Ascending aorta (tissue), 2 donors: ENCODE results near the gene PDXP. TPM values are rescaled to one million over a fixed set of nuclear protein-coding genes. Genes with fewer than 3 reads are reported as not detected.

Experiments
- DNase-seq, 2 donors: peaks; one replicate each; pipeline ENCODE4 v3.0.0-alpha.2; 2019; ENCODE audit warnings: low spot score in 2 of 2
- H3K27ac ChIP-seq, 2 donors: fragments of 200-600 bp; sonication (generic); one replicate each; pipeline ENCODE4 v1.5.1; 2016 to 2017; ENCODE audit warnings: mild to moderate bottlenecking in 1 of 2
- H3K27me3 ChIP-seq: fragments of 200-600 bp; sonication (generic); one replicate; pipeline ENCODE4 v1.5.1; 2017
- H3K36me3 ChIP-seq, 2 donors: fragments of 200-600 bp; sonication (generic); one replicate each; pipeline ENCODE4 v1.5.1; 2016
- H3K4me1 ChIP-seq, 2 donors: fragments of 200-600 bp; sonication (generic); one replicate each; pipeline ENCODE4 v1.5.1; 2016 to 2017; ENCODE audit warnings: mild to moderate bottlenecking in 1 of 2
- H3K4me3 ChIP-seq, 2 donors: fragments of 200-600 bp; sonication (generic); one replicate each; pipeline ENCODE4 v1.5.1; 2016 to 2017; ENCODE audit warnings: mild to moderate bottlenecking in 1 of 2
- H3K9me3 ChIP-seq, 2 donors: fragments of 200-600 bp; sonication (generic); one replicate each; pipeline ENCODE4 v1.5.1; 2016
- CTCF ChIP-seq, 3 experiments: fragments of 200-600 bp in 2 of 3; fragments of 450-650 bp in 1 of 3; sonication (generic) in 2 of 3; IDR thresholded peaks; one replicate each; pipeline ENCODE4 v1.5.1; 2016 to 2019; ENCODE audit warnings: antibody characterized with exemption in 3 of 3, mild to moderate bottlenecking in 1 of 3, moderate library complexity in 1 of 3
- intact Hi-C: fragments of 100-400 bp; cut with DNase I; formaldehyde crosslinking; loops from one replicate; pipeline ENCODE4 v1.15.1; 2023
- total RNA-seq: library from RNA; depleted of rRNA; stranded (reverse); fragments of >200 nt; gene quantifications from one replicate; pipeline ENCODE4 v1.1.0, GENCODE V29; 2016

Gene PDXP
- total RNA-seq, 1 donor from 2014 or later, result 10.6 TPM

DNA sequence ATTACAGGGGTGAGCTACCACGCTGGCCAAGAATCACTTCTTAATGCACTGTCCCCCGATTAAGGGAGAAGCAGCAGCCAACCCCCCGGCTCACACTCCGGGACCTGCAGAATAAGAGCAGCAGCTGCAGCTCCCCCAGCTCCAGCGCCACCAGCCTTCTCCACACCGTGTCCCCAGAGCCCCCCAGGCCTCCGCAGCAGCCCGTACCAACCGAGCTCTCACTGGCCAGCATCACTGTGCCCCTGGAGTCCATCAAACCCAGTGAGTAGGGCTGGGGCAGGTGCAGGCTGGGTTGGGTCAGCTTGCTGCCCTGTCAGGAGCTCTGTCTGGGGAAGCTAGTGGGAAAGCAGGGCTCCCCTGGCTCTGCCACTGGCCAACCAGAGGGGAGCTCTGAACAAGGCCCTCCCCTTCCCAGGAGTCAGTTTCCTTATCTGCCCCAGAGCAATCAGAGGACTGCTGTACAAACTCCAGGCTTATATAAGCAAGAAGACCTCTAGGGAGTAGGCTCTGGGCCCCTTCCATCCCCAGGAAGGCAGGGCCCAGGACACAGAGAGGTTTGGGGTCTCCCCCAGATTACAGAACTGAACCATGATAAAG, 27.6 kb upstream of the PDXP start:
- Histone ChIP-seq H3K9me3 (no peaks in the 10 kb centered on the region), H3K4me1 (peaks cover 15 to 36% of the 10 kb centered on the region in 2 donors), H3K4me3 (no peak overlapping the region), H3K36me3 (peaks cover 19 to 40% of the 10 kb centered on the region in 2 donors), H3K27ac (no peak overlapping the region), H3K27me3 (no peaks in the 10 kb centered on the region)
- no peak for TF ChIP-seq CTCF (IDR thresholded peaks at IDR 0.05)
- intact Hi-C loops, result no loop called here
- DNase-seq, result no peak

- H3K9me3 ChIP-seq, result no peaks in the 10 kb centered on the region
- intact Hi-C loops, result no loop called here
- no peak for TF ChIP-seq CTCF (IDR thresholded peaks at IDR 0.05)
- DNase-seq, result no peak
- no peak overlapping the region for H3K4me3 ChIP-seq
- peaks cover 15 to 29% of the 10 kb centered on the region in 2 donors for H3K4me1 ChIP-seq
- H3K27me3 ChIP-seq, result no peaks in the 10 kb centered on the region
- peaks cover 19 to 40% of the 10 kb centered on the region in 2 donors for H3K36me3 ChIP-seq
- no peak overlapping the region for H3K27ac ChIP-seq
Observed at GRCh38 chr22:37631448-37632173, 26.9 kb upstream of the PDXP start.

GRCh38 chr22:37632174-37633088, 26.1 kb upstream of the PDXP start:
- H3K4me1 ChIP-seq, result peaks cover 15 to 23% of the 10 kb centered on the region in 2 donors
- no peak for DNase-seq
- H3K27me3 ChIP-seq, result no peaks in the 10 kb centered on the region
- peaks cover 19 to 40% of the 10 kb centered on the region in 2 donors for H3K36me3 ChIP-seq
- TF ChIP-seq CTCF (IDR thresholded peaks at IDR 0.05), result no peak
- H3K4me3 ChIP-seq, result no peak overlapping the region
- intact Hi-C loops, result no loop called here
- H3K9me3 ChIP-seq, result no peaks in the 10 kb centered on the region
- peak overlapping the region; percentile 76 to 91 for H3K27ac ChIP-seq

GRCh38 chr22:37633089-37633624, 25.4 kb upstream of the PDXP start:
- H3K27me3 ChIP-seq, result no peaks in the 10 kb centered on the region
- H3K9me3 ChIP-seq, result no peaks in the 10 kb centered on the region
- intact Hi-C loops, result no loop called here
- H3K27ac ChIP-seq, result peak overlapping the region; percentile 76 to 91
- peaks cover 15 to 23% of the 10 kb centered on the region in 2 donors for H3K4me1 ChIP-seq
- no peak for TF ChIP-seq CTCF (IDR thresholded peaks at IDR 0.05)
- DNase-seq, result no peak
- H3K36me3 ChIP-seq, result peaks cover 19 to 40% of the 10 kb centered on the region in 2 donors
- peak overlapping the region in 1 of 2 donors; percentile 47 for H3K4me3 ChIP-seq

DNA sequence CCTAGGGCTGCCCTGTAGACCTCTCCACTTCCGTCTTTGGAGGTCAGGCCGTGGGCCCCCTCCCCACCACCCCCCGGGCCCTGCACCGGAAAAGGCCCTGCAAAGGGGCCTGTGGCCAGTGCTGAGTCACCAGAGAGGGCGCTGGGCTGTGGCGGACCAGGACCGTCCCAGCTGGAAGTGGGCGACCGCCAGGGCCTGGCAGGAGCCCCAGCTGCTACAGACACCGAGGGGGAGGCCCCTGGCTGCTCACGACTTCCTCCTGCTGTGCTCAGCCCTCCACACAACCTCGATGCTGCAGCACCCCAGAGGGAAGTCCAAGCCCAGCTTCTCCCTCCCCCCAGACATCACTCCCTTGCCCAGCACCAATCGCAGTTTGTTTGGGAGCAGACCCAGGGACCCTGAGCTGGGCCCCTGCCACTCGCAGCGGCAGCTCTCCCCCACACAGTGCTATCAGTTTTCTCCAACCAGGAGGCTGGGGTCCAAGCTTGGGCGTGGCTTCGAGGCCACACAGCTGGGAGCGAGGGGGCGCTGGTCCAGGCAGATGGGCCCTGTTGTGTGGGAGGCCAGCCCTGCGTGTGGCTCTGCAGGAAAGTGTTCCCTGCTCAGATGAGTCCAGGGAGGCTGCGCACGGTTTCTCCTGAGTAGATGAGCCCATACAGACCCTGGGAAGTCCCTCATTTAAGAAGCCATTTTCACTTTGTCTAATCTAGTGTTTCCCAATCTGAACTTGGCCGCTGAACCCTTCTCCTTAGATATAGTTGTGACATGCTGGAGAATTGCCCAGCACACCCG, 24.7 kb upstream of the PDXP start:
- DNase-seq, result peak; percentile 50 to 91
- Histone ChIP-seq H3K27ac (peak overlapping the region; percentile 76 to 91), H3K9me3 (no peaks in the 10 kb centered on the region), H3K4me3 (peak overlapping the region in 1 of 2 donors; percentile 47), H3K4me1 (peaks cover 15 to 23% of the 10 kb centered on the region in 2 donors), H3K36me3 (peaks cover 19 to 37% of the 10 kb centered on the region in 2 donors), H3K27me3 (no peaks in the 10 kb centered on the region)
- TF ChIP-seq CTCF (IDR thresholded peaks at IDR 0.05), result peak in 2 of 3 experiments; percentile 6 to 24
- intact Hi-C loops, result no loop called here
